ENCODE measurements around the gene CSNK1A1.

Gene CSNK1A1

GRCh38 chr5:149597618-149598017, 46.4 kb upstream of the CSNK1A1 start:
- TF ChIP-seq TAF1 (IDR thresholded peaks at IDR 0.05; ENCODE audit: borderline replicate concordance, insufficient read depth, low read length) (no peak), POLR2AphosphoS5 (IDR thresholded peaks at IDR 0.05; ENCODE audit: low read depth, low read length) (no peak), FOXP2 (optimal IDR thresholded peaks at IDR 0.05; ENCODE audit: borderline replicate concordance, extremely low read depth, extremely low read length, insufficient read depth) (no peak), SIN3A (IDR thresholded peaks at IDR 0.05; ENCODE audit: borderline replicate concordance, insufficient read depth, low read length) (no peak)
- TF ChIP-seq, protein P1, sequence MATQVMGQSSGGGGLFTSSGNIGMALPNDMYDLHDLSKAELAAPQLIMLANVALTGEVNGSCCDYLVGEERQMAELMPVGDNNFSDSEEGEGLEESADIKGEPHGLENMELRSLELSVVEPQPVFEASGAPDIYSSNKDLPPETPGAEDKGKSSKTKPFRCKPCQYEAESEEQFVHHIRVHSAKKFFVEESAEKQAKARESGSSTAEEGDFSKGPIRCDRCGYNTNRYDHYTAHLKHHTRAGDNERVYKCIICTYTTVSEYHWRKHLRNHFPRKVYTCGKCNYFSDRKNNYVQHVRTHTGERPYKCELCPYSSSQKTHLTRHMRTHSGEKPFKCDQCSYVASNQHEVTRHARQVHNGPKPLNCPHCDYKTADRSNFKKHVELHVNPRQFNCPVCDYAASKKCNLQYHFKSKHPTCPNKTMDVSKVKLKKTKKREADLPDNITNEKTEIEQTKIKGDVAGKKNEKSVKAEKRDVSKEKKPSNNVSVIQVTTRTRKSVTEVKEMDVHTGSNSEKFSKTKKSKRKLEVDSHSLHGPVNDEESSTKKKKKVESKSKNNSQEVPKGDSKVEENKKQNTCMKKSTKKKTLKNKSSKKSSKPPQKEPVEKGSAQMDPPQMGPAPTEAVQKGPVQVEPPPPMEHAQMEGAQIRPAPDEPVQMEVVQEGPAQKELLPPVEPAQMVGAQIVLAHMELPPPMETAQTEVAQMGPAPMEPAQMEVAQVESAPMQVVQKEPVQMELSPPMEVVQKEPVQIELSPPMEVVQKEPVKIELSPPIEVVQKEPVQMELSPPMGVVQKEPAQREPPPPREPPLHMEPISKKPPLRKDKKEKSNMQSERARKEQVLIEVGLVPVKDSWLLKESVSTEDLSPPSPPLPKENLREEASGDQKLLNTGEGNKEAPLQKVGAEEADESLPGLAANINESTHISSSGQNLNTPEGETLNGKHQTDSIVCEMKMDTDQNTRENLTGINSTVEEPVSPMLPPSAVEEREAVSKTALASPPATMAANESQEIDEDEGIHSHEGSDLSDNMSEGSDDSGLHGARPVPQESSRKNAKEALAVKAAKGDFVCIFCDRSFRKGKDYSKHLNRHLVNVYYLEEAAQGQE (IDR thresholded peaks at IDR 0.05; ENCODE audit: insufficient read depth in 1 of 2, low read depth in 2 of 2, low read length in 2 of 2), result no peak

DNA sequence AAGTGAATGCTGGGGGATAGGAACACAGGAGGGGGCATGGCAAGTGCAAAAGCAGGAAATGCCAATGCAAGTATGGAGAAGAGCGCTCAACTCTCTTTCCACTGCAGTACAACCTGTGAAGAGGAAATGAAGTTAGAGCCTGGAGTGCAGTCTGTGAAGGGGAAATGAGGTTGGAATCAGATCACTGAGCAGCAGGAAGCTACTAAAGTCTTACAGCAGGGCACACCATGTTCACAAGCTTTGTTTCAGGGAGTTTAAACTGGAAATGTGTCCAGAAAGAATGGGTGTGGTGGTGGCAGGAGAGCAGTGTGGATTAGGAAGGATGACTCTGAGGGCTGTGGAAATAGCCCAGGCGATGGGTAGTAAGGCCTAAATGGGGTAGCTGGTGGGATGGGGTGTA, 45.5 kb upstream of the CSNK1A1 start:
- TF ChIP-seq POLR2AphosphoS5 (IDR thresholded peaks at IDR 0.05; ENCODE audit: low read depth, low read length), result no peak
- no peak for TF ChIP-seq TAF1 (IDR thresholded peaks at IDR 0.05; ENCODE audit: borderline replicate concordance, insufficient read depth, low read length)
- TF ChIP-seq SIN3A (IDR thresholded peaks at IDR 0.05; ENCODE audit: borderline replicate concordance, insufficient read depth, low read length), result no peak
- TF ChIP-seq, protein P1 (IDR thresholded peaks at IDR 0.05; ENCODE audit: insufficient read depth in 1 of 2, low read depth in 2 of 2, low read length in 2 of 2), result no peak
- TF ChIP-seq FOXP2 (optimal IDR thresholded peaks at IDR 0.05; ENCODE audit: borderline replicate concordance, extremely low read depth, extremely low read length, insufficient read depth), result no peak

DNA sequence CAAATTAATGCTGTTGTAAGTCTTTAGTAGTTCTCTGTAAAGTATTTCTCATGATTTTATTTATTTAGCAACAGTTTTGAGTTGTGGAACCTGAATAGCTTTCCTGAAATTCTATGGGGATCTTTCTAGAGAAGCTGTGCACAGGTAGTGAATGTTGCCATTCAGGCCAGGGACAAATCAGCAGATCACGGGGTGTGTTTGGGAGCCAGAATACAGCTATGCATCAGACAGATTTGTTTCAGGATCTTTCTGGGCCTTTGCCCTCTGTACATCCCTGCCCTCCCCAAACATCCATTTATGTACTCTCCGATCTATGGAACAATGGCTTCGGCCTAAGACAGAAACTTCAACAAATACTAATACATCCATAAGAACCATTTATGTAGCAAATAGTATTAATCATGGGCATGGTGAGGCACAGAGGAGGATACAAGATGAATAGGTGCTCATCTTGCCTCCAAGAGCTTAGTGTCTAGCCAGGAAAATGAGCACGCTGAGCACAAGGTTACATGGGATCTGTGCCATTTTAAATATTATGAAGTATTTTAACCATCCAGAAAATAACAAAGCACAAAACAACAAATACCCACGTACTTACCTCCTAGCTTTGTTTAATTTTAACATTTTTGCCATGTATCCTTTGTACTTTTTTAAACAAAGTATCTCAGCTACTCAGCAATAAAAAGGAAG, 43.1 kb upstream of the CSNK1A1 start:
- TF ChIP-seq POLR2AphosphoS5 (IDR thresholded peaks at IDR 0.05; ENCODE audit: low read depth, low read length) (no peak), SIN3A (IDR thresholded peaks at IDR 0.05; ENCODE audit: borderline replicate concordance, insufficient read depth, low read length) (no peak), FOXP2 (optimal IDR thresholded peaks at IDR 0.05; ENCODE audit: borderline replicate concordance, extremely low read depth, extremely low read length, insufficient read depth) (no peak), TAF1 (IDR thresholded peaks at IDR 0.05; ENCODE audit: borderline replicate concordance, insufficient read depth, low read length) (no peak)
- TF ChIP-seq, protein P1 (IDR thresholded peaks at IDR 0.05; ENCODE audit: insufficient read depth in 1 of 2, low read depth in 2 of 2, low read length in 2 of 2), result no peak

DNA sequence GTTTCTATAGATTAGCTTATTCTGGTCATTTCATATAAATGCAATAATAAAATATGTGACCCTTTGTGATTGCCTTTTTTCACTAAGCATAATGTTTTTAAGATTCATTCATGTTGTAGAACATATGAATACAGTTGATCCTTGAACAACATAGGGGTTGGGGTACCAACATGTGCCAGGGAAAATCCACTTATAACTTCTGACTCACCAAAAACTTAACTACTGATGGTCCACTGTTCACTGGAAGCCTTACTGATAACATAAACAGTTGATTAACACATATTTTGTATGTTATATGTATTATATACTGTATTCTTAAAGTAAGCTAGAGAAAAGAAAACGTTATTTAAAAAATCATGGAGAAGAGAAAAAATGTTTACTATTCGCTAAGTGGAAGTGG, 42.1 kb upstream of the CSNK1A1 start:
- TF ChIP-seq SIN3A (IDR thresholded peaks at IDR 0.05; ENCODE audit: borderline replicate concordance, insufficient read depth, low read length) (no peak), POLR2AphosphoS5 (IDR thresholded peaks at IDR 0.05; ENCODE audit: low read depth, low read length) (no peak), FOXP2 (optimal IDR thresholded peaks at IDR 0.05; ENCODE audit: borderline replicate concordance, extremely low read depth, extremely low read length, insufficient read depth) (no peak), TAF1 (IDR thresholded peaks at IDR 0.05; ENCODE audit: borderline replicate concordance, insufficient read depth, low read length) (no peak)
- TF ChIP-seq, protein P1 (IDR thresholded peaks at IDR 0.05; ENCODE audit: insufficient read depth in 1 of 2, low read depth in 2 of 2, low read length in 2 of 2), result no peak

Measured in PFSK-1 (cell line).